ENCODE measurements around the gene APBB2. TPM values are rescaled to one million over a fixed set of nuclear protein-coding genes. Genes with fewer than 3 reads are reported as not detected.

Gene APBB2
- total and polyA plus RNA-seq, 2 of the 4 experiments (the other 2 are of a cell fraction), result 47.9 to 75.5 TPM

- DNase-seq (no peak), ATAC-seq (ENCODE audit: low read depth) (no peak)
- no peak overlapping the region for H2BK15ac ChIP-seq (ENCODE audit: low read depth, low read length)
- no TSS peak for BruUV-seq (replicated peaks)
- no peak overlapping the region for H3K27ac ChIP-seq (ENCODE audit: insufficient read depth, low read length)
- no peak overlapping the region for H4K8ac ChIP-seq (ENCODE audit: low read depth in 2 of 2, low read length in 2 of 2)
- H4K91ac ChIP-seq (ENCODE audit: insufficient read depth, low read depth, low read length), result no peak overlapping the region
- no peak overlapping the region for H3K56ac ChIP-seq (ENCODE audit: extremely low read depth, insufficient read depth, low read length)
- POLR2A ChIA-PET (ENCODE audit: unreplicated experiment), result no interaction called here
- H3K14ac ChIP-seq (replicated peaks; ENCODE audit: low read depth, low read length), result no peak overlapping the region; the same call in 1 of the 2 replicates
- in situ Hi-C loops (cut with MboI; ENCODE audit: low sequenced_read_pairs) (no loop called here), intact Hi-C loops (cut with micrococcal nuclease) (no loop called here), dilution Hi-C loops (cut with HindIII; ENCODE audit: low sequenced_read_pairs, unreplicated experiment) (no loop called here)
- no peak overlapping the region for H2BK5ac ChIP-seq (ENCODE audit: low read depth, low read length, poor library complexity, severe bottlenecking)
- no peak overlapping the region for H3K23ac ChIP-seq (ENCODE audit: low read depth, low read length)
- no peak overlapping the region for H2AK5ac ChIP-seq (ENCODE audit: low read depth, low read length)
- H4K20me1 ChIP-seq (ENCODE audit: insufficient read depth, low read length), result no peaks in the 10 kb centered on the region; the same call in 1 of the 2 replicates
- CTCF ChIA-PET, result interaction anchor here (1.1 kb wide), 1 partner anchor 14 kb away, joined by 3 read pairs; no protein-coding TSS in a partner anchor
- H3K27me3 ChIP-seq (ENCODE audit: control insufficient read depth, insufficient read depth, low read length), result no peaks in the 10 kb centered on the region
- no peak overlapping the region for H3K4me2 ChIP-seq (ENCODE audit: low read depth, low read length)
- H3K18ac ChIP-seq (ENCODE audit: low read depth, low read length), result no peak overlapping the region
- no peak overlapping the region for H2AK9ac ChIP-seq (replicated peaks; ENCODE audit: low read depth, low read length, poor library complexity)
- no CpG with 5 or more reads among the region's 3 CpGs for WGBS, 2 experiments (ENCODE audit: extremely low coverage in 2 of 2, insufficient read length in 1 of 2)
- H3K4me1 ChIP-seq (ENCODE audit: control insufficient read depth, insufficient read depth, low read length), result 0 out of 2 replicates have a peak, but pooled peaks cover 1% of the 10 kb centered on the region
- no peak overlapping the region for H2AFZ ChIP-seq (replicated peaks; ENCODE audit: low read length, poor library complexity)
- no peak overlapping the region for H4K5ac ChIP-seq (ENCODE audit: low read depth, low read length)
- peaks cover 12 to 17% of the 10 kb centered on the region in 2 experiments for H3K79me1 ChIP-seq (ENCODE audit: low read depth in 1 of 2, low read length in 2 of 2)
- no peak overlapping the region for H3K4ac ChIP-seq (ENCODE audit: low read depth, low read length)
- peaks cover 6% of the 10 kb centered on the region for H3K9me1 ChIP-seq (ENCODE audit: insufficient read depth, low read length)
- no peak overlapping the region for H2BK120ac ChIP-seq (ENCODE audit: low read depth, low read length)
- H3K4me3 ChIP-seq (ENCODE audit: insufficient read depth, low read depth, low read length), result no peak overlapping the region
- no peaks in the 10 kb centered on the region for H3K9me3 ChIP-seq (ENCODE audit: control insufficient read depth, insufficient read depth, low read length)
- no peak for TF ChIP-seq RAD21 (IDR thresholded peaks at IDR 0.05; ENCODE audit: low read length)
- no peak for TF ChIP-seq MAFK (IDR thresholded peaks at IDR 0.05; ENCODE audit: low read depth, low read length)
- TF ChIP-seq RFX5 (IDR thresholded peaks at IDR 0.05; ENCODE audit: low read depth, low read length), result no peak
- TF ChIP-seq BHLHE40 (IDR thresholded peaks at IDR 0.05; ENCODE audit: low read depth, low read length), result no peak
- no peak for TF ChIP-seq SMC3 (IDR thresholded peaks at IDR 0.05; ENCODE audit: low read depth, low read length)
- TF ChIP-seq CEBPB (IDR thresholded peaks at IDR 0.05; ENCODE audit: low read depth, low read length), result no peak
- TF ChIP-seq NFE2L2 (IDR thresholded peaks at IDR 0.05; ENCODE audit: low read depth, low read length), result no peak
- TF ChIP-seq USF2 (IDR thresholded peaks at IDR 0.05; ENCODE audit: low read depth, low read length), result no peak
- no peak for TF ChIP-seq MAZ (IDR thresholded peaks at IDR 0.05; ENCODE audit: borderline replicate concordance, low read depth, low read length)
- TF ChIP-seq POLR2A (IDR thresholded peaks at IDR 0.05; ENCODE audit: low read depth, low read length), result no peak
- TF ChIP-seq ELK1 (IDR thresholded peaks at IDR 0.05; ENCODE audit: borderline replicate concordance, low read depth, low read length), result no peak
- TF ChIP-seq CHD1 (IDR thresholded peaks at IDR 0.05; ENCODE audit: low read depth, low read length), result no peak
- no peak for TF ChIP-seq RCOR1 (IDR thresholded peaks at IDR 0.05; ENCODE audit: insufficient replicate concordance, low read length)
- no peak for TF ChIP-seq CTCF (conservative IDR thresholded peaks at IDR 0.05; ENCODE audit: low read depth, low read length)
- no peak for TF ChIP-seq FOS (IDR thresholded peaks at IDR 0.05; ENCODE audit: low read depth, low read length)
- H3K36me3 ChIP-seq (ENCODE audit: control insufficient read depth, insufficient read depth, low read length), result no peaks in the 10 kb centered on the region
- H3K9ac ChIP-seq (ENCODE audit: low read depth, low read length), result no peak overlapping the region
- no peak overlapping the region for H2BK20ac ChIP-seq (ENCODE audit: low read depth, low read length)
These were observed 122.2 kb downstream of the APBB2 start for GRCh38 chr4:41092128-41092527.

Measured in IMR-90 (cell line).